ENCODE data around the gene CUX1.

DNA sequence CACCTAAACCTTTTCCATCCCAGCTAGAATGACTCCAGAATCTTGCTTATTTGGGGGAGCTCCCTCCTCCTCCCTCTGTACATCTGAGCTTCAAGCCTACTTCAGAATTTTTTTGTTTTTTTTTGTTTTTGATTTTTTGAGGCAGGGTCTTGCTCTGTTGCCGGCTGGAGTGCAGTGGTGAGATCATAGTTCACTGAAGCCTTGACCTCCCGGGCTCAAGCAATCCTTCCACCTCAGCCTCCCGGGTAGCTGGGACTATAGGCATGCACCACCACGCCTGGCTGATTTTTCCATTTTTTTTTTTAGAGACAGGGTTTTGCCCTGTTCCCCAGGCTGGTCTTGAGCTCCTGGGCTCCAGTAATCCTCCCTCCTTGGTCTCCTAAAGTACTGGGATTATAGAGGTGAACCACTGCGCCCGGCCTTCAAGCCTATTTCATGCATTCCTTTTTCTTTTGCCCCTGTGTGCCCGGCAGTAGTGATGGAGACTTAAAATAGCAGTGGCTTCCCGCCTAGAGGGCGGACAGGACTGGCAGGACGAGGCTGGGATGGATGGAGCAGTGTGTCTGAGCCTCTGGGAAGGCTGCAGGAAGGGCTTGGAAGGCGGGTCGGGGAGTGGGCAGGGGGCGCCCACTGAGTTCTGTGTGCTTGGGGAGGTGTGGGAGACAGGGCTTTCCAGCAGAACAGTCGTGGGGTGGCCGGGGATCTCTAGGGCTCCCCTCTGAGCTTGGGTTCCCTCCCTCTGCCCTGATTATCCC, 8.8 kb downstream of the CUX1 start:
- TF ChIP-seq CTCF (IDR thresholded peaks at IDR 0.05; ENCODE audit: insufficient read depth, low read depth, low read length) (no peak), EZH2 (IDR thresholded peaks at IDR 0.05; ENCODE audit: insufficient read depth, low read length) (no peak)

Data from astrocyte (in vitro differentiated cells and primary cell).